ENCODE results near the gene FGF2. TPM values are rescaled to one million over a fixed set of nuclear protein-coding genes. Genes with fewer than 3 reads are reported as not detected.

The FGF2 gene
- total RNA-seq, 1 experiment from 2014 or later = 4.1 TPM

GRCh38 chr4:122920473-122920872, 93.8 kb downstream of the FGF2 start:
- ATAC-seq = no peak
- CTCF ChIA-PET = no interaction called here

GRCh38 chr4:122921300-122921699, 94.7 kb downstream of the FGF2 start:
- H3K4me3 ChIP-seq (ENCODE audit: low read length) = peak overlapping the region; percentile 97
- ChIA-PET POLR2A (ENCODE audit: unreplicated experiment) (no interaction called here), CTCF (no interaction called here)
- H3K4me2 ChIP-seq (ENCODE audit: low read length) = peak overlapping the region; percentile 99
- H3F3A ChIP-seq (ENCODE audit: low read length, unreplicated experiment) = no peaks in the 10 kb centered on the region
- peaks cover 23% of the 10 kb centered on the region for H3K4me1 ChIP-seq (ENCODE audit: insufficient read depth, low read length)
- peaks cover 51% of the 10 kb centered on the region for H3K79me2 ChIP-seq (ENCODE audit: low read length)
- H3K9ac ChIP-seq (ENCODE audit: low read length) = peak overlapping the region; percentile 89
- no peaks in the 10 kb centered on the region for H3K27me3 ChIP-seq (ENCODE audit: low read length)
- H2AFZ ChIP-seq (ENCODE audit: low read length) = no peak overlapping the region
- H3K9me3 ChIP-seq (ENCODE audit: low read length) = no peaks in the 10 kb centered on the region
- H3K27ac ChIP-seq (ENCODE audit: low read length) = no peak overlapping the region
- no peak for ATAC-seq
- no peaks in the 10 kb centered on the region for H3K36me3 ChIP-seq (ENCODE audit: low read depth, low read length)
- DNase-seq = no peak
- H3K9me2 ChIP-seq (replicated peaks; ENCODE audit: low read length) = no peaks in the 10 kb centered on the region
- intact Hi-C loops (cut with micrococcal nuclease) = no loop called here
- TF ChIP-seq CTCF (conservative IDR thresholded peaks at IDR 0.05; ENCODE audit: low read depth, low read length) (no peak), EZH2 (IDR thresholded peaks at IDR 0.05; ENCODE audit: low read length, unreplicated experiment) (no peak), EZH2phosphoT487 (IDR thresholded peaks at IDR 0.05; ENCODE audit: borderline replicate concordance, low read length) (no peak)
- BruUV-seq (replicated peaks) = no TSS peak
- H4K20me1 ChIP-seq (ENCODE audit: low read length) = no peaks in the 10 kb centered on the region; the same call in 1 of the 2 replicates

More at GRCh38 chr4:122920473-122920872, 93.8 kb downstream of the FGF2 start:
- no peaks in the 10 kb centered on the region for H3K36me3 ChIP-seq (ENCODE audit: low read depth, low read length)
- peaks cover 19% of the 10 kb centered on the region for H3K4me1 ChIP-seq (ENCODE audit: insufficient read depth, low read length)
- H3K9me2 ChIP-seq (replicated peaks; ENCODE audit: low read length) = no peaks in the 10 kb centered on the region
- H3K27me3 ChIP-seq (ENCODE audit: low read length) = no peaks in the 10 kb centered on the region
- no peak overlapping the region for H3K4me3 ChIP-seq (ENCODE audit: low read length)
- no peak overlapping the region for H3K27ac ChIP-seq (ENCODE audit: low read length)
- POLR2A ChIA-PET (ENCODE audit: unreplicated experiment) = no interaction called here
- no peaks in the 10 kb centered on the region; the same call in 1 of the 2 replicates for H4K20me1 ChIP-seq (ENCODE audit: low read length)
- no TSS peak for BruUV-seq (replicated peaks)
- DNase-seq = no peak
- intact Hi-C loops (cut with micrococcal nuclease) = no loop called here
- H3F3A ChIP-seq (ENCODE audit: low read length, unreplicated experiment) = no peaks in the 10 kb centered on the region
- TF ChIP-seq CTCF (conservative IDR thresholded peaks at IDR 0.05; ENCODE audit: low read depth, low read length) (no peak), EZH2phosphoT487 (IDR thresholded peaks at IDR 0.05; ENCODE audit: borderline replicate concordance, low read length) (no peak), EZH2 (IDR thresholded peaks at IDR 0.05; ENCODE audit: low read length, unreplicated experiment) (no peak)
- peaks cover 43% of the 10 kb centered on the region for H3K79me2 ChIP-seq (ENCODE audit: low read length)
- H3K9me3 ChIP-seq (ENCODE audit: low read length) = no peaks in the 10 kb centered on the region
- no peak overlapping the region for H3K4me2 ChIP-seq (ENCODE audit: low read length)
- H2AFZ ChIP-seq (ENCODE audit: low read length) = no peak overlapping the region
- H3K9ac ChIP-seq (ENCODE audit: low read length) = no peak overlapping the region

GRCh38 chr4:122921971-122922876, 95.6 kb downstream of the FGF2 start, which contains the start of gene NUDT6:
TSS of gene NUDT6 (minus strand) at chr4:122922597. CDS start at chr4:122922572, 25 bp downstream.
- POLR2A ChIA-PET (ENCODE audit: unreplicated experiment) = interaction anchor here (0.6 kb wide), 2 partner anchors 26 to 1097 kb away, joined by 4 read pairs; no protein-coding TSS in a partner anchor
- Histone ChIP-seq H3K4me3 (ENCODE audit: low read length) (peak within 1 kb of the TSS; percentile 97), H3K9me2 (replicated peaks; ENCODE audit: low read length) (no peaks in the 10 kb centered on the region), H3K4me2 (ENCODE audit: low read length) (peak within 1 kb of the TSS; percentile 99), H3K36me3 (ENCODE audit: low read depth, low read length) (no peaks in the 10 kb centered on the region), H3K9me3 (ENCODE audit: low read length) (no peaks in the 10 kb centered on the region), H3F3A (ENCODE audit: low read length, unreplicated experiment) (no peaks in the 10 kb centered on the region), H4K20me1 (ENCODE audit: low read length) (no peaks in the 10 kb centered on the region; the same call in 1 of the 2 replicates), H3K27ac (ENCODE audit: low read length) (peak within 1 kb of the TSS; percentile 59), H3K79me2 (ENCODE audit: low read length) (peaks cover 60% of the 10 kb centered on the region), H3K9ac (ENCODE audit: low read length) (peak within 1 kb of the TSS; percentile 89), H3K27me3 (ENCODE audit: low read length) (no peaks in the 10 kb centered on the region), H2AFZ (ENCODE audit: low read length) (peak within 1 kb of the TSS; percentile 100), H3K4me1 (ENCODE audit: insufficient read depth, low read length) (peaks cover 23% of the 10 kb centered on the region)
- ATAC-seq (peak; percentile 82), DNase-seq (peak; percentile 56)
- CTCF ChIA-PET = no interaction called here
- intact Hi-C loops (cut with micrococcal nuclease) = no loop called here
- TSS peak; percentile 35 for BruUV-seq (replicated peaks)
- TF ChIP-seq EZH2 (IDR thresholded peaks at IDR 0.05; ENCODE audit: low read length, unreplicated experiment) (no peak), EZH2phosphoT487 (IDR thresholded peaks at IDR 0.05; ENCODE audit: borderline replicate concordance, low read length) (no peak), CTCF (conservative IDR thresholded peaks at IDR 0.05; ENCODE audit: low read depth, low read length) (no peak)
